GM13976 (cell line): ENCODE results near the gene TPBGL.

Experiments used
- DNase-seq: peaks from one replicate; pipeline ENCODE4 v3.0.0; 2012; ENCODE audit warnings: low spot score
- in situ Hi-C: fragments of 300-500 bp; cut with MboI; formaldehyde crosslinking; loops from one replicate; pipeline ENCODE4 v1.12.0; 2022; ENCODE audit warnings: low sequenced_read_pairs, mixed read lengths, inconsistent platforms; ENCODE audit not compliant: unreplicated experiment
- TF ChIP-seq, protein P1 (sequence below): IDR thresholded peaks from 2 replicates; pipeline ENCODE4 v1.5.1; 2012; ENCODE audit warnings: borderline replicate concordance, mild to moderate bottlenecking; ENCODE audit not compliant: insufficient read depth; ENCODE audit errors: extremely low read depth, missing control alignments, control extremely low read depth

Gene TPBGL

GRCh38 chr11:75285776-75286360 is 45.3 kb downstream of the TPBGL start:
- DNase-seq, result no peak
- in situ Hi-C loops, result no loop called here
- TF ChIP-seq, protein P1, sequence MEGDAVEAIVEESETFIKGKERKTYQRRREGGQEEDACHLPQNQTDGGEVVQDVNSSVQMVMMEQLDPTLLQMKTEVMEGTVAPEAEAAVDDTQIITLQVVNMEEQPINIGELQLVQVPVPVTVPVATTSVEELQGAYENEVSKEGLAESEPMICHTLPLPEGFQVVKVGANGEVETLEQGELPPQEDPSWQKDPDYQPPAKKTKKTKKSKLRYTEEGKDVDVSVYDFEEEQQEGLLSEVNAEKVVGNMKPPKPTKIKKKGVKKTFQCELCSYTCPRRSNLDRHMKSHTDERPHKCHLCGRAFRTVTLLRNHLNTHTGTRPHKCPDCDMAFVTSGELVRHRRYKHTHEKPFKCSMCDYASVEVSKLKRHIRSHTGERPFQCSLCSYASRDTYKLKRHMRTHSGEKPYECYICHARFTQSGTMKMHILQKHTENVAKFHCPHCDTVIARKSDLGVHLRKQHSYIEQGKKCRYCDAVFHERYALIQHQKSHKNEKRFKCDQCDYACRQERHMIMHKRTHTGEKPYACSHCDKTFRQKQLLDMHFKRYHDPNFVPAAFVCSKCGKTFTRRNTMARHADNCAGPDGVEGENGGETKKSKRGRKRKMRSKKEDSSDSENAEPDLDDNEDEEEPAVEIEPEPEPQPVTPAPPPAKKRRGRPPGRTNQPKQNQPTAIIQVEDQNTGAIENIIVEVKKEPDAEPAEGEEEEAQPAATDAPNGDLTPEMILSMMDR, result no peak

DNA sequence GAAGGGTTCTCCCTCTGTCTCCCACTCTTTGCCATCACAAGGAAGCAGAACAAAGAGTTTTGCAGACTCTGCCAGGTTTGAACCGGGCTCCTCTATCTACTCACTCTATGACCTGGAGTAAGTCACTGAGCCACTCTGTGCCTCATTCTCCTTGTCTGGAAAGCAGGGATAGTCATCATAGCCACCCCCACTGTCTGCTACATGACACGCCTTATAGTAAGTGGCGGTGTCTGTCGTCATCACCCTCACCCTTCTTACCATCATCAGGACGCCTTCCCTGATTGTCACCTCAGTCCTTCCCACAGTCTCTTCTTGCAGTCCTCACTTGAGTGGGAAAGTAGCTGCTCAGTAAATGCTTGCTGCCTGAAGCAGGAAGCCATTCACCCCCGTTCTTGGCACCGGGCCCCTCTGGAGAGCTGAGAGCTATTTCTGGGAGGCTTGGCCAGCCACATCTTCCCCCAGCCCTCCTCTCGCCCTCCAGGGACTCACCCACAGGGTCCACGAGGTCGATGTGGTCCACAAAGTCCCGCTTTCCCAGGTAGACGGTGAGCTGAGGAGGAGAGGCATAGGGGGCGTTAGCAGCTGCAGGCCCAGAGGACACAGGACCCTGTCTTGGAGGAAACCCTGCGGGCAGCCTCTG is 46.4 kb downstream of the TPBGL start:
- in situ Hi-C loops, result no loop called here
- TF ChIP-seq, protein P1, result no peak
- no peak for DNase-seq

GRCh38 chr11:75287579-75287978 is 47.0 kb downstream of the TPBGL start:
- in situ Hi-C loops, result no loop called here
- TF ChIP-seq, protein P1, result no peak
- no peak for DNase-seq

DNA sequence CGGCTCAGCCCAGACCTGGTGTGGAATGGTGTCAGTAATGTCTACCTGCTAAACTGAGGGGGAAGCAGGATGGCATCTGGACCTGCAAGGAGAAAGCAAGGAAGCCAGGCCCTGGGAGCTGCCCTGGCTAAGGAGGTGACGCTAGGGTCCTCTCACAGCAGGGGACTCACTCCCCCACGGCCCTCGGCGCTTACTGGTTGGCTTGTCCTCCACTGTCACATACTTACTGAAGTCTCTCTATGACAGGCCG is 48.9 kb downstream of the TPBGL start:
- TF ChIP-seq, protein P1, result no peak
- no peak for DNase-seq
- in situ Hi-C loops, result no loop called here

- TF ChIP-seq, protein P1, result no peak
- in situ Hi-C loops, result no loop called here
- no peak for DNase-seq
Measured at GRCh38 chr11:75289919-75290318, 49.3 kb downstream of the TPBGL start.

- TF ChIP-seq, protein P1, result no peak
- no peak for DNase-seq
- in situ Hi-C loops, result no loop called here
Measured at GRCh38 chr11:75291741-75292140, 51.2 kb downstream of the TPBGL start.

DNA sequence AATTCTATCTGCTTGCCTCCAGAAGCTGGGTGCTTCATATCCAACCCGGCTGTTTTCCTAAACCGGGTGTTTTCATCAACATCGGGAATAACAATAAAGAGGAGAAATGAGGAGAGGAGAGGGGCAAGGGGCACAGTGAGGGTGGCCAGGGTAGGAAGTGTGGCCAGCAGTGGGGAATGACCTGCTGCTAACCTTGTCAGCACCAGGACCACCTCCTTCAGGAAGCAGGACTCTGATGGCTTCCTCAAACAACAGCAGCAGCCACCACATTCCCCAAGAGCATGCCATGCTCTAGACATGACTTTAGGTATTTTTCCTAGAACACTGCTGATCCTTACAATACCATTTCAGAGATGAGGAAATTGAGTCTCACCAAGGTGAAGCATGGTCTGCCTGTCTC is 52.4 kb downstream of the TPBGL start:
- TF ChIP-seq, protein P1, result no peak
- in situ Hi-C loops, result no loop called here
- DNase-seq, result no peak
